GM11168 (cell line): ENCODE measurements around the gene CHIT1.

ENCODE experiments used
- in situ Hi-C: fragments of 300-500 bp; cut with MboI; formaldehyde crosslinking; loops from one replicate; pipeline ENCODE4 v1.12.0; 2022; ENCODE audit warnings: low sequenced_read_pairs; ENCODE audit not compliant: unreplicated experiment

Gene CHIT1

DNA sequence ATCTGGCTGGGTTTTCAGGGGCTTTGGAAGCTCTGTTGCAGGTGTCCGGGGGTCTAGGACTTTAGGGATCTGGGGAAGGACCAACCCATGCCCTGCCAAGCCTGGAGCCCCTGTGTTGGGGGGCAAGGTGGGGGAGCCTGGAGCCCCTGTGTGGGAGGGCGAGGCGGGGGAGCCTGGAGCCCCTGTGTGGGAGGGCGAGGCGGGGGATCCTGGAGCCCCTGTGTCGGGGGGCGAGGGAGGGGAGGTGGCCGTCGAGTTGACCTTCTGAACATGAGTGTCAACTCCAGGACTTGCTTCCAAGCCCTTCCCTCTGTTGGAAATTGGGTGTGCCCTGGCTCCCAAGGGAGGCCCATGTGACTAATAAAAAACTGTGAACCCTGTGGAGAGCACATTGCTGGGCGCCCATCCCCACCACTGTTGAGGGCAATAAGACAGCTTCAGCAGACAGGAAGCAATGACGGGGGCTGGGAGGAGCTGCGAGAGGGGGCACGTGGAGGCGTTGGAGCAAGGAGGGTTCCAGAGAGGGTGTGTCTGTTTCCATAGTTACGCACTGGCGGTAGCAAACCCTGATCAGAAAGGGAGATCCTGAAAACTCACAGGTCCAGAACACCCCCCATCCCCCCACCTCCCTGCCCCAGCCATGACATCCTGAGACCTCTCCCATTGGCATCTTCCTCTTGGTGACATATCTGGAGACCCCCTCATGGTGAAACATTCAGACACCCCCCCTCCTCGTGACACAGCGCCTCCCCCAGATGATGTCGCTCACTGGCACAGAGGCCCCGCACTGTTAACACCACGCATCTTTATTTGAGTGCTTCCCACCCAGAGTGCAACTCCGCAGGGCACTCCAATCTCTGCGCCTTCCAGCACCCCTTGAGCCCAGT is 62.2 kb downstream of the CHIT1 start:
- in situ Hi-C loops: no loop called here

DNA sequence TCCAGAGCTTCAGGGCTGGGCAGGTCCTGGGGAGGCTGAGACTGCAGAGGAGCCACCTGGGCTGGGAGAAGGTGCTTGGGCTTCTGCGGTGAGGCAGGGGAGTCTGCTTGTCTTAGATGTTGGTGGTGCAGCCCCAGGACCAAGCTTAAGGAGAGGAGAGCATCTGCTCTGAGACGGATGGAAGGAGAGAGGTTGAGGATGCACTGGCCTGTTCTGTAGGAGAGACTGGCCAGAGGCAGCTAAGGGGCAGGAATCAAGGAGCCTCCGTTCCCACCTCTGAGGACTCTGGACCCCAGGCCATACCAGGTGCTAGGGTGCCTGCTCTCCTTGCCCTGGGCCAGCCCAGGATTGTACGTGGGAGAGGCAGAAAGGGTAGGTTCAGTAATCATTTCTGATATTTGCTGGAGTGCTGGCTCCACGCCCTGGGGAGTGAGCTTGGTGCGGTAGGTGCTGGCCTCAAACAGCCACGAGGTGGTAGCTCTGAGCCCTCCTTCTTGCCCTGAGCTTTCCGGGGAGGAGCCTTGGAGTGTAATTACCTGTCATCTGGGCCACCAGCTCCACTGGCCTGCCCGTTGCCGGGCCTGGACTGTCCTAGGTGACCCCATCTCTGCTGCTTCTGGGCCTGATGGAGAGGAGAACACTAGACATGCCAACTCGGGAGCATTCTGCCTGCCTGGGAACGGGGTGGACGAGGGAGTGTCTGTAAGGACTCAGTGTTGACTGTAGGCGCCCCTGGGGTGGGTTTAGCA is 63.1 kb downstream of the CHIT1 start:
- in situ Hi-C loops: no loop called here
